Neuron (in vitro differentiated cells): ENCODE results near the gene GFRA4.

Source experiments
- H2AFZ ChIP-seq: one replicate; pipeline ENCODE4 v1.6.1; 2013; ENCODE audit warnings: low read depth, mild to moderate bottlenecking, inconsistent platforms, low read length, moderate library complexity
- H3K27me3 ChIP-seq: one replicate; pipeline ENCODE4 v1.6.1; 2013; ENCODE audit warnings: low read length; ENCODE audit not compliant: insufficient read depth
- H3K36me3 ChIP-seq: one replicate; pipeline ENCODE4 v1.6.1; 2013; ENCODE audit warnings: low read length; ENCODE audit not compliant: insufficient read depth
- H3K4me1 ChIP-seq: one replicate; pipeline ENCODE4 v1.6.1; 2013; ENCODE audit warnings: low read length; ENCODE audit not compliant: insufficient read depth
- H3K4me3 ChIP-seq: 2 replicates; pipeline ENCODE4 v1.5.1; 2013; ENCODE audit warnings: mild to moderate bottlenecking, low read length, moderate library complexity
- H3K9me3 ChIP-seq: one replicate; pipeline ENCODE4 v1.6.1; 2013; ENCODE audit warnings: low read length

Gene GFRA4

GRCh38 chr20:3663031-3663701 lies at the start of gene GFRA4:
GFRA4 (minus strand) TSS chr20:3663399; CDS start chr20:3663399, 0 bp downstream.
- Histone ChIP-seq H3K36me3 (no peaks in the 10 kb centered on the region), H3K4me3 (no peak within 1 kb of the TSS), H2AFZ (no peak within 1 kb of the TSS), H3K4me1 (no peaks in the 10 kb centered on the region), H3K9me3 (peaks cover 5% of the 10 kb centered on the region), H3K27me3 (no peaks in the 10 kb centered on the region)

- H3K27me3 ChIP-seq: no peaks in the 10 kb centered on the region
- H2AFZ ChIP-seq: no peak within 1 kb of the TSS
- H3K4me1 ChIP-seq: no peaks in the 10 kb centered on the region
- H3K4me3 ChIP-seq: no peak within 1 kb of the TSS
- no peaks in the 10 kb centered on the region for H3K36me3 ChIP-seq
- no peaks in the 10 kb centered on the region for H3K9me3 ChIP-seq
Observed at GRCh38 chr20:3712279-3712873, 49.2 kb upstream of the GFRA4 start, which contains the start of gene SIGLEC1. SIGLEC1 (minus strand) TSS chr20:3712600; CDS start chr20:3707128, 5,472 bp downstream.

GRCh38 chr20:3711484-3711941 lies 48.3 kb upstream of the GFRA4 start:
- no peak overlapping the region for H2AFZ ChIP-seq
- H3K4me3 ChIP-seq: no peak overlapping the region
- H3K9me3 ChIP-seq: no peaks in the 10 kb centered on the region
- H3K36me3 ChIP-seq: no peaks in the 10 kb centered on the region
- H3K4me1 ChIP-seq: no peaks in the 10 kb centered on the region
- H3K27me3 ChIP-seq: peaks cover 3% of the 10 kb centered on the region

GRCh38 chr20:3710703-3711483 lies 47.7 kb upstream of the GFRA4 start:
- no peaks in the 10 kb centered on the region for H3K4me1 ChIP-seq
- H2AFZ ChIP-seq: no peak overlapping the region
- H3K36me3 ChIP-seq: no peaks in the 10 kb centered on the region
- H3K27me3 ChIP-seq: peaks cover 7% of the 10 kb centered on the region
- H3K4me3 ChIP-seq: no peak overlapping the region
- H3K9me3 ChIP-seq: no peaks in the 10 kb centered on the region

GRCh38 chr20:3710011-3710466 lies 46.8 kb upstream of the GFRA4 start:
- Histone ChIP-seq H3K9me3 (no peaks in the 10 kb centered on the region), H2AFZ (no peak overlapping the region), H3K27me3 (peaks cover 7% of the 10 kb centered on the region), H3K4me1 (no peaks in the 10 kb centered on the region), H3K4me3 (no peak overlapping the region), H3K36me3 (no peaks in the 10 kb centered on the region)

GRCh38 chr20:3707508-3707899 lies 44.3 kb upstream of the GFRA4 start:
- Histone ChIP-seq H3K36me3 (no peaks in the 10 kb centered on the region), H3K9me3 (no peaks in the 10 kb centered on the region)

GRCh38 chr20:3706774-3707507 lies 43.7 kb upstream of the GFRA4 start:
- H2AFZ ChIP-seq: no peak overlapping the region
- H3K9me3 ChIP-seq: no peaks in the 10 kb centered on the region
- H3K4me1 ChIP-seq: no peaks in the 10 kb centered on the region
- no peaks in the 10 kb centered on the region for H3K36me3 ChIP-seq
- H3K4me3 ChIP-seq: no peak overlapping the region
- peaks cover 7% of the 10 kb centered on the region for H3K27me3 ChIP-seq

More at GRCh38 chr20:3707508-3707899, 44.3 kb upstream of the GFRA4 start:
- Histone ChIP-seq H3K27me3 (peaks cover 7% of the 10 kb centered on the region), H2AFZ (no peak overlapping the region), H3K4me1 (no peaks in the 10 kb centered on the region), H3K4me3 (no peak overlapping the region)

GRCh38 chr20:3705970-3706739 lies 43.0 kb upstream of the GFRA4 start:
- H3K4me3 ChIP-seq: no peak overlapping the region
- no peak overlapping the region for H2AFZ ChIP-seq
- H3K36me3 ChIP-seq: no peaks in the 10 kb centered on the region
- no peaks in the 10 kb centered on the region for H3K4me1 ChIP-seq
- H3K9me3 ChIP-seq: no peaks in the 10 kb centered on the region
- H3K27me3 ChIP-seq: peaks cover 7% of the 10 kb centered on the region

GRCh38 chr20:3705491-3705969 lies 42.3 kb upstream of the GFRA4 start:
- Histone ChIP-seq H3K4me1 (no peaks in the 10 kb centered on the region), H3K36me3 (no peaks in the 10 kb centered on the region), H3K9me3 (no peaks in the 10 kb centered on the region), H3K27me3 (peaks cover 7% of the 10 kb centered on the region), H3K4me3 (no peak overlapping the region), H2AFZ (no peak overlapping the region)

GRCh38 chr20:3704087-3704486 lies 40.9 kb upstream of the GFRA4 start:
- Histone ChIP-seq H3K4me1 (no peaks in the 10 kb centered on the region), H2AFZ (no peak overlapping the region), H3K9me3 (no peaks in the 10 kb centered on the region), H3K36me3 (no peaks in the 10 kb centered on the region), H3K4me3 (no peak overlapping the region), H3K27me3 (peaks cover 7% of the 10 kb centered on the region)

GRCh38 chr20:3702611-3703391 lies 39.6 kb upstream of the GFRA4 start:
- peaks cover 7% of the 10 kb centered on the region for H3K27me3 ChIP-seq
- no peaks in the 10 kb centered on the region for H3K36me3 ChIP-seq
- no peak overlapping the region for H3K4me3 ChIP-seq
- no peaks in the 10 kb centered on the region for H3K4me1 ChIP-seq
- no peak overlapping the region for H2AFZ ChIP-seq
- no peaks in the 10 kb centered on the region for H3K9me3 ChIP-seq
